Fibroblast of pulmonary artery (primary cell): ENCODE results near the gene SYDE2.
A peak's percentile ranks its signal among the peaks of the same experiment; 100 is the strongest.
"Not testable (repeated sequence)": the region's sequence is repeated elsewhere in the genome, so short reads cannot be mapped to it uniquely, and the experiment has no call there.

Experiments
- DNase-seq: peaks from one replicate; pipeline ENCODE4 v3.0.0-alpha.2; 2010; ENCODE audit warnings: low read depth
- H3K4me3 ChIP-seq: replicated peaks from 2 replicates; pipeline ENCODE4 v1.5.1; 2011; ENCODE audit warnings: low read depth, mild to moderate bottlenecking, control low read depth, low read length, moderate library complexity
- TF ChIP-seq, protein P1 (sequence below): IDR thresholded peaks from 2 replicates; pipeline ENCODE4 v1.5.1; 2011; ENCODE audit warnings: mild to moderate bottlenecking, control low read depth, low read length, inconsistent platforms; ENCODE audit errors: missing control alignments

Gene SYDE2

DNA sequence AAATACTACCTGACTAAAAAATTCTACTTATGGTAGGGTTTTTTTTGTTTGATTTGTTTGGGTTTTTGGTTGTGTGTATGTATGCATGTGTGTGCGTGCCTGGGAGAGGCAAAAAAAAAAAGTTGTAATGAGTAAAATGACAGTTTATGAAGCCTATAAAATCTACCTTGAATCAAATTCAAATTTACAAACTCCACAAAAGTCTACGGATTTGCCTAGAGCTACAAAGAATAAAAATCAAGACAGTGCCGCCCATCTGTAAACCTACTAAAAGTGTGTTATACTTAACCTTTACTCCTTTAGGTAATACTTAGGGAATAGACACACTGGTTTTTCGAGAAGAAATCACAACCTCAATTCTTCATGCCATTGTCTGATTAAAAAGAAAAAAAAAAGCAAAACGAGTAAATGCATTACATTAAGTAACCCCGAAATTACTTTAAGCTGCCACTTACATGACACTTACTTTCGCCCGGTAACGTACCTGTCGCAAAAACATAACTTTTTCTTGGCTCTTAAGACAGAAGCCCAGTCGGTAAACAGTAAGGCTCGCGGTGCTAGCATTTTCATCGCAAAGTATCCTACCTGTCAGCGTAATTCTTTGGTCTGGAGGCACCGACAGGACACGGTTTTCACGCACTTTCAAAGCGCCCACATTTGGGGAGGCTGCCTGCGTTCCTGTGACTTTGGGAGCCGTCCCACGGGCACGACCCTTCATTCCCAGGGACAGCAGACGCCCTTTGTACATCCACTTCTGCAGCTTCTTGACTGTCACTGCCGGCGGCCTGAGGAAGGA lies 951 bp downstream of the SYDE2 start:
- no peak for DNase-seq
- peak overlapping the region; percentile 70 for H3K4me3 ChIP-seq
- TF ChIP-seq, protein P1, sequence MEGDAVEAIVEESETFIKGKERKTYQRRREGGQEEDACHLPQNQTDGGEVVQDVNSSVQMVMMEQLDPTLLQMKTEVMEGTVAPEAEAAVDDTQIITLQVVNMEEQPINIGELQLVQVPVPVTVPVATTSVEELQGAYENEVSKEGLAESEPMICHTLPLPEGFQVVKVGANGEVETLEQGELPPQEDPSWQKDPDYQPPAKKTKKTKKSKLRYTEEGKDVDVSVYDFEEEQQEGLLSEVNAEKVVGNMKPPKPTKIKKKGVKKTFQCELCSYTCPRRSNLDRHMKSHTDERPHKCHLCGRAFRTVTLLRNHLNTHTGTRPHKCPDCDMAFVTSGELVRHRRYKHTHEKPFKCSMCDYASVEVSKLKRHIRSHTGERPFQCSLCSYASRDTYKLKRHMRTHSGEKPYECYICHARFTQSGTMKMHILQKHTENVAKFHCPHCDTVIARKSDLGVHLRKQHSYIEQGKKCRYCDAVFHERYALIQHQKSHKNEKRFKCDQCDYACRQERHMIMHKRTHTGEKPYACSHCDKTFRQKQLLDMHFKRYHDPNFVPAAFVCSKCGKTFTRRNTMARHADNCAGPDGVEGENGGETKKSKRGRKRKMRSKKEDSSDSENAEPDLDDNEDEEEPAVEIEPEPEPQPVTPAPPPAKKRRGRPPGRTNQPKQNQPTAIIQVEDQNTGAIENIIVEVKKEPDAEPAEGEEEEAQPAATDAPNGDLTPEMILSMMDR = no peak

DNA sequence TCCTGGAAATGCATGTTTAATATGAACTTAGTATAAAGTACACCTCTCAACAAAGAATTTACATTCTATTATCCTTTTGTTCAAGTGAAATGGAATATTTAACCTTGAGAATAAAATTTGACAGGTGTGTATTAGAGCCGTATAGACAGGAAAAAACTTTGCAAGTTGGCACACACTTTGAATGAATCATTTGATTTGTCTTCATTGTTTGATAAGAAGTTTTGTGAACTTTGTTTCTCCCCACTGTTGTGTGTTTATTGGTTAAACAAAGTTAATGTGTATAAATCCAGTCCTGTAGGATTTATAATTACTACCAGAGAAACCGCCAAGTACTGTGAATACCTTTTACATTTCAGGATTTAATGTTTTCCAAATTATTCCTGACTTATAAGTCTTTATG lies 2.0 kb downstream of the SYDE2 start:
- DNase-seq = no peak
- TF ChIP-seq, protein P1 = no peak
- no peak overlapping the region for H3K4me3 ChIP-seq

DNA sequence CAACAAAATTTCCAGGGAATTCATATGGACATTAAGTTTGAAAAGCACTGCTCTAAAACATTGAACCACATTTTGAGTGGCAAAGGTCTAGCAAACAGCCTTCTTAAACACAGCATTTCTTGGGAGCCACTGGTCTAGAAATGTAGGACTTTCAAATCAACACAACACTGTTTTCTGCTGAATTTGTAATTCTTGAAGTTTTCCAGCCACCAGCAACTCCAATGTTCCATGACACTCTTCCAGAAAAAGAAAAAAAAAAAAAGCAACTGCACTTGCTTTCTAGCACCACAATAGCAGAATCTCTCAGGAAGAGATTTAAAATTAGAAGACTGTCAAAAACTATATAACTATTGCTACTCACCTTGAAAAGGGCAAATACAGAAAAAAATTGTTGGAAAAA lies 4.5 kb downstream of the SYDE2 start:
- TF ChIP-seq, protein P1 = no peak
- H3K4me3 ChIP-seq = no peak overlapping the region
- DNase-seq = no peak

DNA sequence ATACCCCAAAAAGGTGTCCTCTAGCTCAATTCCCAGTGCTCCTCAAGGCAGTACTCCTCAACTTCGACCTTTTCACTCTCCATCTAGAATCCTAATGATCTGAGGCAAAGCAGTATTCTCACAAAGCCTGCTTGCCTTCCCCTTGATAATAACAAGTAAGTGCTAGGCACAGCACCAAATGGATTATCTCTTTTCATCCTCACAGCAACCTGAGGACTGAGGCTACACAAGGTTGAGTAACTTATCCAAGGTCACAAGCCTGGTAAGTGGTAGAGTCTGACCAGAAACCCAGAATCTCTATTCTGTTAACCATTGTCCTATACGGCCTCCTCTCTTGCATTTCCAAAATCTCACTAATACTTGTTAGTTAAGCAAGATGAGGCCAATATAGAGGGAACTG lies 5.1 kb downstream of the SYDE2 start:
- no peak for DNase-seq
- H3K4me3 ChIP-seq = no peak overlapping the region
- TF ChIP-seq, protein P1 = no peak

DNA sequence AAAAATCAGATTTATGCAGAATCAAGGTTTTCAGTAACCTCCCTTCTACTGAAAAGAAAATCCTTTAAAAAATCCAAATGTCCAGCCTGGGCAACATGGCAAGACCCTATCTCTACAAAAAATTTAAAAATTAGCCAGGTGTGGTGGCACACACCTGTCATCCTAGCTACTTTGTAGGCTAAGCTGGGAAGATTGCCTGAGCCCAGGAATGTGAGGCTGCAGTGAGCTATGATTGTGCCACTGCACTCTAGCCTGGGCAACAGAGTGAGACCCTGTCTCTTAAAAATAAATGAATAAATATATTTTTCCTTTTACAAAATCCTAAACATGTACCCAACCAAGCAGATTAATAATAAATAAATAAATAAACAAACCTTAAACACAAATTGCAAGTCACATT lies 8.7 kb downstream of the SYDE2 start:
- DNase-seq, H3K4me3 ChIP-seq: not testable (repeated sequence)

DNA sequence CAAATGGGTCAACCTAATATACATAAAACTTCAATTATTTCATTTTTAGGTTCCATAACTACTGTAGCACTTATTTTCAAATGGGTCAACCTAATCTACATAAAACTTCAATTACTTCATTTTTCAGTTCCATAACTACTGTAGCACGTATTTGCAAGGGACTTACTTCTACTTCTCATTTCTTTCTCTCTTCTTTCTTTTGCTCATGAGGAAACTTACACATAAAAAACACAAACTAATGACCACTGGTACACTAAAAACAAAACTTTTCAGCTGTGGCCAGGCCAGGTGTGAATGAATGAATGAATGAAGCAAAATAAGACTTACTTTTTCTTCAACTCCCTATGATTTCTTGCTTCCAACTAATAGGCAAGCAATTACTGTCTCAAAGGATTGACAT lies 11.7 kb downstream of the SYDE2 start:
- TF ChIP-seq, protein P1 = no peak
- no peak overlapping the region for H3K4me3 ChIP-seq
- DNase-seq = no peak

DNA sequence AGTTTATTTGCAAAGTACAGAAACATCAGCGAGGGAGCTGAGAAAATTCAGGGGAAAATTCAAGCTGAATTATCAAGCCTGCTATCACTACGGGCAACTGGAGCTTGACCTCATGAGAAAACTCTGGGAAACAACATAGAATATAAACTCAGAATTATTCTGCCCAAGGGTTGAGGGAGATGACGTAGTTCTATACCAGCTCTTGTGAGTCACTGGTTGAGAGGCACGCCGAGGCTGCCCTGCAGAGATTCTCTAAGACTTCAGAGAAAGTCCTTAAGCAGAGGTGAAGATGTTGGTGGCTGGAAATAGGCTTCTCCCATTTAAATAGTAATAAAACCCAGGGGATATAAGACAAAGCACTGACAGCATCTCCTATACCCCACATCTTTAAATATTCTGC lies 12.3 kb downstream of the SYDE2 start:
- no peak overlapping the region for H3K4me3 ChIP-seq
- no peak for DNase-seq
- TF ChIP-seq, protein P1 = no peak

DNA sequence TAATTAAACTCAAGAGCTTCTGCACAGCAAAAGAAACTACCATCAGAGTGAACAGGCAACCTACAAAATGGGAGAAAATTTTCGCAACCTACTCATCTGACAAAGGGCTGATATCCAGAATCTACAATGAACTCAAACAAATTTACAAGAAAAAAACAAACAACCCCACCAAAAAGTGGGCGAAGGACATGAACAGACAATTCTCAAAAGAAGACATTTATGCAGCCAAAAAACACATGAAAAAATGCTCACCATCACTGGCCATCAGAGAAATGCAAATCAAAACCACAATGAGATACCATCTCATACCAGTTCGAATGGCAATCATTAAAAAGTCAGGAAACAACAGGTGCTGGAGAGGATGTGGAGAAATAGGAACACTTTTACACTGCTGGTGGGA lies 13.8 kb downstream of the SYDE2 start:
- DNase-seq, H3K4me3 ChIP-seq: not testable (repeated sequence)
